Motor neuron (in vitro differentiated cells): ENCODE results near the gene HYAL3. TPM values are rescaled to one million over a fixed set of nuclear protein-coding genes. Genes with fewer than 3 reads are reported as not detected.

Experiments
- ATAC-seq, 8 experiments: fragments of 200-7000 bp; cut with Tn5 transposase; replicated peaks in 6 of 8; 2 replicates each; pipeline ENCODE4 v1.8.0; 2021; ENCODE audit warnings: mild to moderate bottlenecking in 8 of 8, moderate library complexity in 8 of 8
- H3K27ac ChIP-seq, 2 donors: fragments of 250-450 bp; sonication (Bioruptor Pico); 2 replicates each; pipeline ENCODE4 v1.9.0; 2021; ENCODE audit warnings: antibody characterized with exemption in 2 of 2, mild to moderate bottlenecking in 2 of 2, moderate library complexity in 1 of 2
- H3K4me1 ChIP-seq, 2 donors: fragments of 250-450 bp; sonication (Bioruptor Pico); replicated peaks in 1 of 2; 2 replicates each; pipeline ENCODE4 v1.6.1; 2021; ENCODE audit warnings: antibody characterized with exemption in 2 of 2, mild to moderate bottlenecking in 2 of 2, moderate library complexity in 1 of 2
- H3K4me3 ChIP-seq, 5 donors: fragments of 250-450 bp; sonication (Bioruptor Pico); 2 replicates each; pipeline ENCODE4 v1.9.0; 2021; ENCODE audit warnings: antibody characterized with exemption in 5 of 5, mild to moderate bottlenecking in 5 of 5, moderate library complexity in 4 of 5
- WGBS, 10 experiments: fragments of 450-650 bp; shearing (Covaris generic); methylation state at CpG; one replicate each; pipeline ENCODE4 v1.0.0; 2022; 5-methylcytosine and 5-hydroxymethylcytosine counted together
- in situ Hi-C, 9 experiments: fragments of 400-800 bp; cut with MboI; loops; one replicate each; pipeline ENCODE4 v1.15.0; 2021; ENCODE audit warnings: low sequenced_read_pairs in 9 of 9, low pct_unique_long_range_greater_than_20kb in 2 of 9; ENCODE audit not compliant: unreplicated experiment in 9 of 9
- total RNA-seq, 8 experiments: library from RNA; unstranded; fragments of 300-600 nt; gene quantifications; 2 replicates each; pipeline versions ENCODE4 v1.2.3 to v1.2.4, GENCODE V29; 2022

Gene HYAL3
- total RNA-seq, 8 experiments from 2014 or later = 2.0 to 4.7 (median 3.1) TPM

GRCh38 chr3:50299638-50299928 is 378 bp upstream of the HYAL3 start:
- no peak for ATAC-seq
- Histone ChIP-seq H3K27ac (peak overlapping the region; percentile 20 to 32), H3K4me1 (peaks cover 14 to 22% of the 10 kb centered on the region in 2 donors), H3K4me3 (peak overlapping the region; percentile 33 to 73 (median 70))
- WGBS, 10 experiments = 0 to 20% (median 0%) methylated on average over 1 to 2 of the region's 12 CpGs; no CpG with 5 or more reads in 4 of the 10 experiments
- in situ Hi-C loops = no loop called here

GRCh38 chr3:50297896-50298725 is 1.1 kb downstream of the HYAL3 start:
- 67 to 100% (median 81%) methylated on average over 1 to 2 of the region's 9 CpGs; no CpG with 5 or more reads in 6 of the 10 experiments for WGBS, 10 experiments
- Histone ChIP-seq H3K27ac (peak overlapping the region; percentile 79 to 80), H3K4me1 (peaks cover 14 to 15% of the 10 kb centered on the region in 2 donors), H3K4me3 (peak overlapping the region; percentile 65 to 73 (median 70))
- no peak for ATAC-seq
- in situ Hi-C loops = no loop called here

- in situ Hi-C loops = no loop called here
Observed at GRCh38 chr3:50297384-50297775, 1.8 kb downstream of the HYAL3 start.

GRCh38 chr3:50296721-50297383 is 2.4 kb downstream of the HYAL3 start:
- no peak for ATAC-seq
- Histone ChIP-seq H3K27ac (no peak overlapping the region), H3K4me1 (peaks cover 18% of the 10 kb centered on the region in 2 donors), H3K4me3 (no peak overlapping the region)
- in situ Hi-C loops = no loop called here
- WGBS, 10 experiments = 83 to 90% methylated on average over 2 of the region's 18 CpGs; no CpG with 5 or more reads in 8 of the 10 experiments

More at GRCh38 chr3:50297384-50297775, 1.8 kb downstream of the HYAL3 start:
- H3K27ac ChIP-seq = no peak overlapping the region
- H3K4me3 ChIP-seq = no peak overlapping the region
- no peak for ATAC-seq
- 80 to 100% methylated on average over 1 to 2 of the region's 2 CpGs; no CpG with 5 or more reads in 8 of the 10 experiments for WGBS, 10 experiments
- peaks cover 18% of the 10 kb centered on the region in 2 donors for H3K4me1 ChIP-seq

- H3K4me1 ChIP-seq = peaks cover 21 to 23% of the 10 kb centered on the region in 2 donors
- no peak overlapping the region for H3K27ac ChIP-seq
- H3K4me3 ChIP-seq = no peak overlapping the region
- 60 to 78% (median 71%) methylated on average over 1 to 5 of the region's 8 CpGs; no CpG with 5 or more reads in 5 of the 10 experiments for WGBS, 10 experiments
- ATAC-seq = no peak
- in situ Hi-C loops = no loop called here
Observed at GRCh38 chr3:50295553-50296431, 3.4 kb downstream of the HYAL3 start.

- no peak for ATAC-seq
- WGBS, 10 experiments = 95 to 100% (median 100%) methylated on average over 1 to 11 of the region's 22 CpGs; no CpG with 5 or more reads in 5 of the 10 experiments
- in situ Hi-C loops = no loop called here
- peaks cover 13 to 15% of the 10 kb centered on the region in 2 donors for H3K4me1 ChIP-seq
- no peak overlapping the region for H3K4me3 ChIP-seq
- no peak overlapping the region for H3K27ac ChIP-seq
Observed at GRCh38 chr3:50294492-50295403, 4.5 kb downstream of the HYAL3 start.

- peaks cover 13 to 15% of the 10 kb centered on the region in 2 donors for H3K4me1 ChIP-seq
- H3K4me3 ChIP-seq = no peak overlapping the region
- in situ Hi-C loops = no loop called here
- no peak overlapping the region for H3K27ac ChIP-seq
- ATAC-seq = no peak
- 68 to 100% (median 86%) methylated on average over 1 to 4 of the region's 4 CpGs; no CpG with 5 or more reads in 5 of the 10 experiments for WGBS, 10 experiments
Observed at GRCh38 chr3:50294089-50294488, 5.1 kb downstream of the HYAL3 start.

GRCh38 chr3:50293079-50293801 is 6.0 kb downstream of the HYAL3 start:
- ATAC-seq = no peak
- Histone ChIP-seq H3K4me3 (peak overlapping the region in 2 of 5 donors; percentile 79 to 97), H3K4me1 (peaks cover 10 to 14% of the 10 kb centered on the region in 2 donors), H3K27ac (peak overlapping the region in 1 of 2 donors; percentile 50)
- in situ Hi-C loops = no loop called here
- 0 to 100% (median 42%) methylated on average over 1 to 8 of the region's 12 CpGs; no CpG with 5 or more reads in 6 of the 10 experiments for WGBS, 10 experiments

GRCh38 chr3:50292159-50293078 is 6.8 kb downstream of the HYAL3 start, which contains the start of gene IFRD2:
IFRD2 (minus strand) TSS chr3:50292429; CDS start chr3:50292274, 155 bp downstream.
- peak within 1 kb of the TSS; percentile 37 to 71 for H3K27ac ChIP-seq
- peak; percentile 93 to 97 (median 94) for ATAC-seq
- WGBS, 10 experiments = 0 to 45% (median 1%) methylated on average over 2 to 21 of the region's 67 CpGs; no CpG with 5 or more reads in 5 of the 10 experiments

GRCh38 chr3:50290161-50290641 is 9.0 kb downstream of the HYAL3 start:
- Histone ChIP-seq H3K27ac (no peak overlapping the region), H3K4me1 (peaks cover 7 to 10% of the 10 kb centered on the region in 2 donors), H3K4me3 (no peak overlapping the region)
- WGBS, 10 experiments = 83 to 100% (median 89%) methylated on average over 1 to 7 of the region's 16 CpGs; no CpG with 5 or more reads in 5 of the 10 experiments
- no peak for ATAC-seq
- in situ Hi-C loops = no loop called here

More at GRCh38 chr3:50292159-50293078, 6.8 kb downstream of the HYAL3 start, which contains the start of gene IFRD2:
- in situ Hi-C loops = no loop called here
- Histone ChIP-seq H3K4me1 (peaks cover 7 to 10% of the 10 kb centered on the region in 2 donors), H3K4me3 (peak within 1 kb of the TSS; percentile 70 to 97 (median 75))
